OCI-LY3 (cell line): ENCODE data around the gene ASB5.
"Not testable (repeated sequence)": the region's sequence is repeated elsewhere in the genome, so short reads cannot be mapped to it uniquely, and the experiment has no call there.

Experiments used
- H2AFZ ChIP-seq: fragments of 200-600, 300-600 bp; shearing (Covaris generic); 2 replicates; pipeline ENCODE4 v1.6.0; 2014; ENCODE audit warnings: antibody characterized with exemption, low read depth, low read length
- H3K27ac ChIP-seq: fragments of 200-600, 300-600 bp; sonication (generic); 2 replicates; pipeline ENCODE4 v1.5.1; 2014; ENCODE audit warnings: mild to moderate bottlenecking, low read length, moderate library complexity, mixed read lengths
- H3K27me3 ChIP-seq: fragments of 200-600, 300-600 bp; sonication (generic); 2 replicates; pipeline ENCODE4 v1.6.1; 2014; ENCODE audit warnings: low read depth, low read length, mixed read lengths
- H3K36me3 ChIP-seq: fragments of 200-600, 300-600 bp; sonication (generic); replicated peaks from 2 replicates; pipeline ENCODE3; 2014; ENCODE audit warnings: low read depth, low read length, mixed read lengths
- H3K4me1 ChIP-seq: fragments of 300-600, 200-600 bp; sonication (generic); 2 replicates; pipeline ENCODE4 v1.6.1; 2014; ENCODE audit warnings: low read length, mixed read lengths
- H3K4me2 ChIP-seq: fragments of 200-600, 300-600 bp; sonication (generic); 2 replicates; pipeline ENCODE4 v1.6.1; 2014; ENCODE audit warnings: low read length, mixed read lengths
- H3K4me3 ChIP-seq: fragments of 300-600, 200-600 bp; sonication (generic); 2 replicates; pipeline ENCODE4 v1.5.1; 2014; ENCODE audit warnings: antibody characterized with exemption, mild to moderate bottlenecking, low read length, moderate library complexity
- H3K79me2 ChIP-seq: fragments of 300-600, 200-600 bp; shearing (Covaris generic); 2 replicates; pipeline ENCODE4 v1.6.1; 2014; ENCODE audit warnings: mild to moderate bottlenecking, low read length, mixed read lengths
- H3K9ac ChIP-seq: fragments of 300-600, 200-600 bp; shearing (Covaris generic); 2 replicates; pipeline ENCODE4 v1.6.0; 2014; ENCODE audit warnings: mild to moderate bottlenecking, low read length, moderate library complexity
- H3K9me3 ChIP-seq: fragments of 200-600, 300-600 bp; shearing (Covaris generic); 2 replicates; pipeline ENCODE4 v1.6.1; 2014; ENCODE audit warnings: low read length, mixed read lengths; ENCODE audit not compliant: insufficient read depth
- H4K20me1 ChIP-seq: fragments of 200-600, 300-600 bp; sonication (generic); 2 replicates; pipeline ENCODE4 v1.6.1; 2016; ENCODE audit warnings: low read length, mixed read lengths; ENCODE audit not compliant: insufficient read depth
- CTCF ChIP-seq: fragments of 200-600, 300-600 bp; sonication (generic); IDR thresholded peaks from 2 replicates; pipeline ENCODE4 v1.5.1; 2014; ENCODE audit warnings: antibody characterized with exemption, low read length, low read depth
- EZH2phosphoT487 ChIP-seq: fragments of 200-600 bp; shearing (Covaris generic); IDR thresholded peaks from 2 replicates; pipeline ENCODE4 v1.6.1; 2018; ENCODE audit warnings: antibody characterized with exemption, mixed run types, low read depth

Gene ASB5

GRCh38 chr4:176217510-176217909 is 51.5 kb downstream of the ASB5 start:
- Histone ChIP-seq H3K4me3 (no peak overlapping the region), H3K9ac (no peak overlapping the region), H2AFZ (no peak overlapping the region), H3K4me2 (no peak overlapping the region), H3K27me3 (no peaks in the 10 kb centered on the region), H3K4me1 (no peaks in the 10 kb centered on the region), H3K9me3 (no peaks in the 10 kb centered on the region), H3K79me2 (no peaks in the 10 kb centered on the region), H3K36me3 (no peaks in the 10 kb centered on the region), H3K27ac (no peak overlapping the region), H4K20me1 (no peaks in the 10 kb centered on the region)
- TF ChIP-seq CTCF (peak; percentile 32), EZH2phosphoT487 (no peak)

GRCh38 chr4:176212351-176212750 is 56.7 kb downstream of the ASB5 start:
- not testable (repeated sequence) for H3K4me1 ChIP-seq, H3K79me2 ChIP-seq, H3K27ac ChIP-seq

GRCh38 chr4:176210579-176211296 is 58.3 kb downstream of the ASB5 start:
- H3K4me3 ChIP-seq: no peak overlapping the region
- no peak overlapping the region for H3K27ac ChIP-seq
- H2AFZ ChIP-seq: no peak overlapping the region
- no peaks in the 10 kb centered on the region for H3K79me2 ChIP-seq
- H4K20me1 ChIP-seq: no peaks in the 10 kb centered on the region
- no peaks in the 10 kb centered on the region for H3K4me1 ChIP-seq
- H3K36me3 ChIP-seq: no peaks in the 10 kb centered on the region
- H3K4me2 ChIP-seq: no peak overlapping the region
- TF ChIP-seq EZH2phosphoT487 (no peak), CTCF (no peak)
- H3K9ac ChIP-seq: no peak overlapping the region
- no peaks in the 10 kb centered on the region for H3K27me3 ChIP-seq
- no peaks in the 10 kb centered on the region for H3K9me3 ChIP-seq

More at GRCh38 chr4:176212351-176212750, 56.7 kb downstream of the ASB5 start:
- not testable (repeated sequence) for H4K20me1 ChIP-seq, H3K9ac ChIP-seq, H3K9me3 ChIP-seq, H2AFZ ChIP-seq, H3K4me3 ChIP-seq, H3K4me2 ChIP-seq, H3K27me3 ChIP-seq, H3K36me3 ChIP-seq

- H3K27ac ChIP-seq: no peak overlapping the region
- H3K79me2 ChIP-seq: no peaks in the 10 kb centered on the region
- H2AFZ ChIP-seq: no peak overlapping the region
- no peaks in the 10 kb centered on the region for H3K36me3 ChIP-seq
- no peaks in the 10 kb centered on the region for H3K4me1 ChIP-seq
- H3K27me3 ChIP-seq: no peaks in the 10 kb centered on the region
- TF ChIP-seq CTCF (no peak), EZH2phosphoT487 (no peak)
- H3K9ac ChIP-seq: no peak overlapping the region
- H3K9me3 ChIP-seq: no peaks in the 10 kb centered on the region
- no peak overlapping the region for H3K4me2 ChIP-seq
- H3K4me3 ChIP-seq: no peak overlapping the region
- H4K20me1 ChIP-seq: no peaks in the 10 kb centered on the region
Observed at GRCh38 chr4:176210101-176210500, 58.9 kb downstream of the ASB5 start.
